GM21447 (cell line): Measurements from ENCODE around the gene G3BP1.
"Not testable (repeated sequence)": the region's sequence is repeated elsewhere in the genome, so short reads cannot be mapped to it uniquely, and the experiment has no call there.

Experiments
- ATAC-seq: cut with Tn5 transposase; IDR thresholded peaks from one replicate; pipeline ENCODE4 v1.9.1; 2021; ENCODE audit not compliant: unreplicated experiment

G3BP1 gene

GRCh38 chr5:151856861-151857260 lies 85.1 kb downstream of the G3BP1 start:
- no peak for ATAC-seq

- ATAC-seq = not testable (repeated sequence)
Observed at GRCh38 chr5:151860867-151861266, 89.1 kb downstream of the G3BP1 start.
